GM18520 (cell line): ENCODE results near the gene HMX2.

Experiments used
- ATAC-seq: cut with Tn5 transposase; IDR thresholded peaks from one replicate; pipeline ENCODE4 v1.9.1; 2021; ENCODE audit not compliant: unreplicated experiment

The HMX2 gene

GRCh38 chr10:123147635-123148413 lies at the start of gene HMX2:
Gene HMX2 (plus strand): TSS chr10:123148136. CDS start chr10:123148379, 243 bp downstream.
- ATAC-seq = no peak

- ATAC-seq = no peak
These were observed 47.7 kb upstream of the HMX2 start for GRCh38 chr10:123100030-123100762.

GRCh38 chr10:123101872-123102271 lies 46.1 kb upstream of the HMX2 start:
- ATAC-seq = no peak

GRCh38 chr10:123102673-123103072 lies 45.3 kb upstream of the HMX2 start:
- ATAC-seq = no peak

- no peak for ATAC-seq
These were observed 44.0 kb upstream of the HMX2 start for GRCh38 chr10:123103944-123104343.

GRCh38 chr10:123109466-123109865 lies 38.5 kb upstream of the HMX2 start:
- no peak for ATAC-seq

- ATAC-seq = no peak
These were observed 30.1 kb upstream of the HMX2 start for GRCh38 chr10:123117644-123118417.

GRCh38 chr10:123119081-123119480 lies 28.9 kb upstream of the HMX2 start:
- ATAC-seq = no peak

GRCh38 chr10:123126246-123126645 lies 21.7 kb upstream of the HMX2 start:
- no peak for ATAC-seq

- no peak for ATAC-seq
These were observed 18.2 kb upstream of the HMX2 start for GRCh38 chr10:123129618-123130271.

- no peak for ATAC-seq
These were observed 15.1 kb upstream of the HMX2 start for GRCh38 chr10:123132576-123133477.

GRCh38 chr10:123133541-123134342 lies 14.2 kb upstream of the HMX2 start:
- no peak for ATAC-seq

- no peak for ATAC-seq
These were observed 13.5 kb upstream of the HMX2 start for GRCh38 chr10:123134343-123134914.

GRCh38 chr10:123134915-123135414 lies 13.0 kb upstream of the HMX2 start:
- ATAC-seq = no peak

- ATAC-seq = no peak
These were observed 12.4 kb upstream of the HMX2 start, which contains the start of gene HMX3 for GRCh38 chr10:123135415-123136141. Gene HMX3 (plus strand): TSS chr10:123135970. CDS start chr10:123136051, 81 bp downstream.

GRCh38 chr10:123136221-123136805 lies 11.6 kb upstream of the HMX2 start:
- ATAC-seq = no peak

- no peak for ATAC-seq
These were observed 10.9 kb upstream of the HMX2 start for GRCh38 chr10:123136806-123137642.
